Calu3 (cell line): ENCODE data around the gene QPCT. TPM values are rescaled to one million over a fixed set of nuclear protein-coding genes. Genes with fewer than 3 reads are reported as not detected.

Source experiments
- BruUV-seq: library from RNA; stranded (reverse); fragments of 400-500 nt; replicated peaks from 2 replicates; lab custom pipeline; 2021; lab: Mats Ljungman, UMichigan
- CTCF ChIA-PET: fragments of 300-600 bp; sonication (Branson Sonifier 250); formaldehyde crosslinking; loops from one replicate; lab custom pipeline; 2022; ENCODE audit warnings: antibody characterized with exemption; lab: Charles Lee
- DNase-seq: peaks from one replicate; pipeline ENCODE4 v3.0.0; 2022
- H3K27ac Mint-ChIP-seq: one replicate; pipeline ENCODE4 v1.8.0; 2022; ENCODE audit warnings: mixed read lengths; ENCODE audit not compliant: unreplicated experiment
- H3K27me3 Mint-ChIP-seq: one replicate; pipeline ENCODE4 v1.8.0; 2022; ENCODE audit warnings: mixed read lengths; ENCODE audit not compliant: unreplicated experiment
- H3K36me3 Mint-ChIP-seq: one replicate; pipeline ENCODE4 v1.8.0; 2022; ENCODE audit warnings: mild to moderate bottlenecking, moderate library complexity, mixed read lengths; ENCODE audit not compliant: insufficient read depth, unreplicated experiment
- H3K4me1 Mint-ChIP-seq: one replicate; pipeline ENCODE4 v1.8.0; 2022; ENCODE audit warnings: mild to moderate bottlenecking, low read depth, mixed read lengths; ENCODE audit not compliant: unreplicated experiment
- H3K4me3 Mint-ChIP-seq: one replicate; pipeline ENCODE4 v1.8.0; 2022; ENCODE audit warnings: mild to moderate bottlenecking, low read depth, moderate library complexity, mixed read lengths; ENCODE audit not compliant: unreplicated experiment
- H3K9me3 Mint-ChIP-seq: one replicate; pipeline ENCODE4 v1.8.0; 2022; ENCODE audit warnings: low read depth, mixed read lengths; ENCODE audit not compliant: unreplicated experiment
- CTCF ChIP-seq: fragments of 200-600 bp; IDR thresholded peaks from one replicate; pipeline ENCODE4 v1.8.0; 2022; ENCODE audit warnings: antibody characterized with exemption; ENCODE audit not compliant: unreplicated experiment
- intact Hi-C: fragments of 100-400 bp; cut with micrococcal nuclease; formaldehyde crosslinking; loops from one replicate; pipeline ENCODE4 v1.10.0; 2022; ENCODE audit not compliant: unreplicated experiment
- total RNA-seq: library from RNA; stranded (reverse); gene quantifications from 2 replicates; pipeline ENCODE4 v1.2.3, GENCODE V29; 2022

The QPCT gene
- total RNA-seq, 1 experiment from 2014 or later: 8.9 TPM

- Mint-ChIP-seq H3K4me1 (no peaks in the 10 kb centered on the region), H3K36me3 (no peaks in the 10 kb centered on the region), H3K9me3 (no peaks in the 10 kb centered on the region), H3K27ac (no peak overlapping the region), H3K27me3 (no peaks in the 10 kb centered on the region), H3K4me3 (no peak overlapping the region)
- intact Hi-C loops: loop anchor here (5.0 to 10.0 kb wide), 2 partner anchors 587 to 880 kb away; no protein-coding TSS in a partner anchor
- CTCF ChIA-PET: interaction anchor here (0.7 to 2.4 kb wide), 7 partner anchors 20 to 485 kb away, joined by 3 to 49 read pairs (median 6); no protein-coding TSS in a partner anchor
- no peak for DNase-seq
- BruUV-seq: no TSS peak
- no peak for TF ChIP-seq CTCF
Observed at GRCh38 chr2:37394796-37395555, 50.5 kb downstream of the QPCT start.

- H3K27me3 Mint-ChIP-seq: no peaks in the 10 kb centered on the region
- intact Hi-C loops: loop anchor here (1.0 to 10.0 kb wide), 4 partner anchors 435 to 878 kb away; no protein-coding TSS in a partner anchor
Observed at GRCh38 chr2:37396890-37397565, 52.6 kb downstream of the QPCT start.

GRCh38 chr2:37398990-37399389 is 54.6 kb downstream of the QPCT start:
- intact Hi-C loops: loop anchor here (5.0 to 10.0 kb wide), 2 partner anchors 583 to 876 kb away; no protein-coding TSS in a partner anchor
- Mint-ChIP-seq H3K4me3 (no peak overlapping the region), H3K4me1 (no peaks in the 10 kb centered on the region), H3K27ac (no peak overlapping the region), H3K36me3 (no peaks in the 10 kb centered on the region), H3K27me3 (no peaks in the 10 kb centered on the region), H3K9me3 (no peaks in the 10 kb centered on the region)
- no peak for DNase-seq
- CTCF ChIA-PET: interaction anchor here (0.9 kb wide), 1 partner anchor 433 kb away, joined by 3 read pairs; no protein-coding TSS in a partner anchor
- BruUV-seq: no TSS peak
- no peak for TF ChIP-seq CTCF

More at GRCh38 chr2:37396890-37397565, 52.6 kb downstream of the QPCT start:
- Mint-ChIP-seq H3K9me3 (no peaks in the 10 kb centered on the region), H3K27ac (no peak overlapping the region), H3K4me1 (no peaks in the 10 kb centered on the region), H3K4me3 (no peak overlapping the region), H3K36me3 (no peaks in the 10 kb centered on the region)
- no peak for TF ChIP-seq CTCF
- CTCF ChIA-PET: interaction anchor here (0.9 to 2.4 kb wide), 6 partner anchors 12 to 483 kb away, joined by 3 to 49 read pairs (median 10); no protein-coding TSS in a partner anchor
- DNase-seq: no peak
- no TSS peak for BruUV-seq

- Mint-ChIP-seq H3K4me1 (no peaks in the 10 kb centered on the region), H3K27me3 (no peaks in the 10 kb centered on the region), H3K9me3 (no peaks in the 10 kb centered on the region), H3K4me3 (no peak overlapping the region), H3K27ac (no peak overlapping the region), H3K36me3 (no peaks in the 10 kb centered on the region)
- no peak for DNase-seq
- TF ChIP-seq CTCF: no peak
- CTCF ChIA-PET: interaction anchor here (0.5 kb wide), 1 partner anchor 24 kb away, joined by 3 read pairs; no protein-coding TSS in a partner anchor
- BruUV-seq: no TSS peak
- intact Hi-C loops: no loop called here
Observed at GRCh38 chr2:37400041-37400440, 55.6 kb downstream of the QPCT start.
